SK-N-SH (cell line): Measurements from ENCODE around the gene EIPR1. TPM values are rescaled to one million over a fixed set of nuclear protein-coding genes. Genes with fewer than 3 reads are reported as not detected.

ENCODE experiments used
- CTCF ChIA-PET: fragments of 300-600, 350-600 bp; formaldehyde crosslinking; extraction: SDS; loops from one replicate; lab custom pipeline; 2021; lab: Yijun Ruan, JAX
- POLR2A ChIA-PET: fragments of 350-600 bp; sonication (Branson Sonifier 250); formaldehyde crosslinking; extraction: SDS; loops from one replicate; lab custom pipeline; 2020; ENCODE audit warnings: antibody characterized with exemption, inconsistent platforms; lab: Yijun Ruan, JAX
- DNase-seq: peaks from one replicate; pipeline ENCODE4 v3.0.0; 2012
- H2AFZ ChIP-seq: fragments of 200-600 bp; sonication (generic); 2 replicates; pipeline ENCODE4 v1.8.1; 2016; ENCODE audit warnings: antibody characterized with exemption, mild to moderate bottlenecking, low read depth
- H3F3A ChIP-seq: fragments of 200-600 bp; sonication (generic); replicated peaks from 2 replicates; pipeline ENCODE3; 2016; ENCODE audit warnings: antibody characterized with exemption, mild to moderate bottlenecking; ENCODE audit not compliant: insufficient read depth
- H3K27ac ChIP-seq, 2 experiments: fragments of 200-500 bp in 1 of 2; fragments of 200-600 bp in 1 of 2; sonication (Bioruptor generic) in 1 of 2; sonication (generic), shearing (Covaris generic) in 1 of 2; 2 replicates each; pipeline versions ENCODE4 v1.5.1 to v1.6.1; 2014 to 2016; ENCODE audit warnings: low read depth in 2 of 2, inconsistent platforms in 1 of 2, low read length in 1 of 2, mild to moderate bottlenecking in 1 of 2, mixed read lengths in 1 of 2
- H3K27me3 ChIP-seq: fragments of 200-600 bp; sonication (generic), shearing (Covaris generic); 2 replicates; pipeline ENCODE4 v1.6.1; 2016; ENCODE audit warnings: mixed run types; ENCODE audit not compliant: insufficient read depth
- H3K36me3 ChIP-seq, 2 experiments: fragments of 200-500 bp in 1 of 2; fragments of 200-600 bp in 1 of 2; sonication (Bioruptor generic) in 1 of 2; sonication (generic) in 1 of 2; replicated peaks in 1 of 2; 2 replicates each; pipeline versions ENCODE3 to v1.5.1; 2014 to 2016; ENCODE audit warnings: low read length in 1 of 2, mild to moderate bottlenecking in 1 of 2; ENCODE audit not compliant: insufficient read depth in 2 of 2, control insufficient read depth in 1 of 2
- H3K4me1 ChIP-seq, 2 experiments: fragments of 200-500 bp in 1 of 2; fragments of 200-600 bp in 1 of 2; sonication (Bioruptor generic) in 1 of 2; sonication (generic), shearing (Covaris generic) in 1 of 2; 2 replicates each; pipeline versions ENCODE4 v1.5.1 to v1.6.1; 2014 to 2016; ENCODE audit warnings: low read depth in 1 of 2, low read length in 1 of 2, mixed run types in 1 of 2; ENCODE audit not compliant: insufficient read depth in 2 of 2, control insufficient read depth in 1 of 2
- H3K4me2 ChIP-seq: fragments of 200-600 bp; sonication (generic), shearing (Covaris generic); 2 replicates; pipeline ENCODE4 v1.6.1; 2017; ENCODE audit warnings: mixed run types
- H3K4me3 ChIP-seq, 2 experiments: fragments of 200-500 bp in 1 of 2; fragments of 200-600 bp in 1 of 2; sonication (Bioruptor generic) in 1 of 2; sonication (generic), shearing (Covaris generic) in 1 of 2; 2 replicates each; pipeline versions ENCODE4 v1.5.1 to v1.8.1; 2014 to 2016; ENCODE audit warnings: low read depth in 2 of 2, inconsistent platforms in 1 of 2, low read length in 1 of 2, mild to moderate bottlenecking in 1 of 2, mixed read lengths in 1 of 2, moderate library complexity in 1 of 2
- H3K79me2 ChIP-seq: fragments of 200-600 bp; sonication (generic); 2 replicates; pipeline ENCODE4 v1.8.1; 2017; ENCODE audit warnings: mild to moderate bottlenecking; ENCODE audit not compliant: insufficient read depth
- H3K9ac ChIP-seq: fragments of 200-600 bp; sonication (generic); 2 replicates; pipeline ENCODE4 v1.6.1; 2017; ENCODE audit warnings: mixed run types
- H3K9me2 ChIP-seq: fragments of 200-600 bp; sonication (generic); 2 replicates; pipeline ENCODE4 v1.6.1; 2017; ENCODE audit warnings: mixed run types
- H3K9me3 ChIP-seq: fragments of 200-600 bp; sonication (generic); 2 replicates; pipeline ENCODE4 v1.6.1; 2017; ENCODE audit warnings: mixed run types, mild to moderate bottlenecking, moderate library complexity
- H4K20me1 ChIP-seq: fragments of 200-600 bp; sonication (generic); 2 replicates; pipeline ENCODE4 v1.6.1; 2017; ENCODE audit warnings: mild to moderate bottlenecking, mixed run types; ENCODE audit not compliant: insufficient read depth
- FOXJ3 ChIP-seq: sonication (generic); formaldehyde crosslinking; IDR thresholded peaks from 2 replicates; pipeline ENCODE4 v1.5.1; 2020; ENCODE audit warnings: mild to moderate bottlenecking, missing genetic modification reagents
- GABPA ChIP-seq: IDR thresholded peaks from 2 replicates; pipeline ENCODE4 v1.4.0; 2012; ENCODE audit warnings: low read depth, mild to moderate bottlenecking
- MEF2A ChIP-seq: IDR thresholded peaks from 2 replicates; pipeline ENCODE4 v1.4.0; 2012; ENCODE audit warnings: low read depth, borderline replicate concordance
- MXI1 ChIP-seq: IDR thresholded peaks from 2 replicates; pipeline ENCODE4 v1.6.1; 2012; ENCODE audit warnings: mild to moderate bottlenecking, low read depth, low read length, improper control_type of control experiment
- NRF1 ChIP-seq: IDR thresholded peaks from 2 replicates; pipeline ENCODE4 v1.6.1; 2012; ENCODE audit warnings: low read depth, mild to moderate bottlenecking, low read length
- RAD21 ChIP-seq: IDR thresholded peaks from 2 replicates; pipeline ENCODE4 v1.6.1; 2012; ENCODE audit warnings: mild to moderate bottlenecking, low read length
- WGBS: methylation state at CpG from one replicate; pipeline ENCODE4 v1.1.6; 2017; ENCODE audit warnings: low lambda C conversion rate; 5-methylcytosine and 5-hydroxymethylcytosine counted together
- polyA plus RNA-seq, 3 experiments: library from polyadenylated mRNA; depleted of rRNA; stranded (reverse); fragments of >200 nt; gene quantifications; 2 replicates each; pipeline ENCODE4 v1.2.3, GENCODE V29; 2012
- TF ChIP-seq, protein P1 (sequence below): fragments of 200-600 bp; sonication (generic); IDR thresholded peaks from 2 replicates; pipeline ENCODE4 v1.6.1; 2017; ENCODE audit warnings: antibody characterized with exemption, mild to moderate bottlenecking, moderate library complexity
- TF ChIP-seq, protein P2 (sequence below): IDR thresholded peaks from 2 replicates; pipeline ENCODE4 v1.4.0; 2012; ENCODE audit warnings: low read depth, borderline replicate concordance

EIPR1 gene
- polyA plus RNA-seq, 1 of the 3 experiments (the other 2 are of a cell fraction), result 85.9 TPM

DNA sequence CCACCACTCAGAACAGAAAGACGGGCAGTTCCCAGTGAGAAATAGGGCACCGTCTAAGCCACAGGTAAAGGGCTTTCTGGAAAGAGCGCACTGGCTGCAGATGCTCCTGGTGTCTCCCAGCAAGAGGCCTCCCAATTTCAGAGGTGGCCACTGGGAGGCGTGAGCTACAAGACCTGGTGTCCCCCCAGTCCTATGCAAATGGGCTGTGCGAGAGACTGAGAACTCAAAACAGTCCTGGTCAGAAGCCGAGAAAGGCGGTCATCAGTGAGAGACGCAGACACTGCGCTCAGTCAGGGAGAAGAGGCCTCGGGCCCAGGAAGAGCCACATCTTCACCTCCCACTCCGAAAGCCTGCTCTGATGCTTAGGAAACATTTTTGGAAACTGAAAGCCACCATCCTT is 179.5 kb downstream of the EIPR1 start:
- ChIA-PET CTCF (interaction anchor here (1.0 to 1.8 kb wide), 2 partner anchors 105 to 264 kb away, joined by 3 to 10 read pairs; no protein-coding TSS in a partner anchor), POLR2A (interaction anchor here (0.6 kb wide), 1 partner anchor 97 kb away, joined by 3 read pairs; no protein-coding TSS in a partner anchor)
- TF ChIP-seq, protein P1, sequence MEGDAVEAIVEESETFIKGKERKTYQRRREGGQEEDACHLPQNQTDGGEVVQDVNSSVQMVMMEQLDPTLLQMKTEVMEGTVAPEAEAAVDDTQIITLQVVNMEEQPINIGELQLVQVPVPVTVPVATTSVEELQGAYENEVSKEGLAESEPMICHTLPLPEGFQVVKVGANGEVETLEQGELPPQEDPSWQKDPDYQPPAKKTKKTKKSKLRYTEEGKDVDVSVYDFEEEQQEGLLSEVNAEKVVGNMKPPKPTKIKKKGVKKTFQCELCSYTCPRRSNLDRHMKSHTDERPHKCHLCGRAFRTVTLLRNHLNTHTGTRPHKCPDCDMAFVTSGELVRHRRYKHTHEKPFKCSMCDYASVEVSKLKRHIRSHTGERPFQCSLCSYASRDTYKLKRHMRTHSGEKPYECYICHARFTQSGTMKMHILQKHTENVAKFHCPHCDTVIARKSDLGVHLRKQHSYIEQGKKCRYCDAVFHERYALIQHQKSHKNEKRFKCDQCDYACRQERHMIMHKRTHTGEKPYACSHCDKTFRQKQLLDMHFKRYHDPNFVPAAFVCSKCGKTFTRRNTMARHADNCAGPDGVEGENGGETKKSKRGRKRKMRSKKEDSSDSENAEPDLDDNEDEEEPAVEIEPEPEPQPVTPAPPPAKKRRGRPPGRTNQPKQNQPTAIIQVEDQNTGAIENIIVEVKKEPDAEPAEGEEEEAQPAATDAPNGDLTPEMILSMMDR, result peak; percentile 27; the same call in 1 of the 2 replicates
- TF ChIP-seq MXI1 (no peak), RAD21 (peak; percentile 40)
- Histone ChIP-seq H3K9me3 (no peaks in the 10 kb centered on the region), H3F3A (no peaks in the 10 kb centered on the region), H3K27ac (peak overlapping the region in 1 of 2 experiments; percentile 57; a peak in 2 of 4 replicates), H3K4me2 (no peak overlapping the region), H3K4me1 (peaks cover 0 to 49% of the 10 kb centered on the region in 2 experiments; a peak in 2 of 4 replicates), H4K20me1 (no peaks in the 10 kb centered on the region), H3K4me3 (no peak overlapping the region), H2AFZ (no peak overlapping the region), H3K9me2 (no peaks in the 10 kb centered on the region), H3K36me3 (peaks cover 3 to 37% of the 10 kb centered on the region in 2 experiments), H3K79me2 (no peaks in the 10 kb centered on the region), H3K9ac (no peak overlapping the region), H3K27me3 (no peaks in the 10 kb centered on the region)
- peak; percentile 43 for DNase-seq
- WGBS, result 97% methylated on average over 11 of the region's 11 CpGs

DNA sequence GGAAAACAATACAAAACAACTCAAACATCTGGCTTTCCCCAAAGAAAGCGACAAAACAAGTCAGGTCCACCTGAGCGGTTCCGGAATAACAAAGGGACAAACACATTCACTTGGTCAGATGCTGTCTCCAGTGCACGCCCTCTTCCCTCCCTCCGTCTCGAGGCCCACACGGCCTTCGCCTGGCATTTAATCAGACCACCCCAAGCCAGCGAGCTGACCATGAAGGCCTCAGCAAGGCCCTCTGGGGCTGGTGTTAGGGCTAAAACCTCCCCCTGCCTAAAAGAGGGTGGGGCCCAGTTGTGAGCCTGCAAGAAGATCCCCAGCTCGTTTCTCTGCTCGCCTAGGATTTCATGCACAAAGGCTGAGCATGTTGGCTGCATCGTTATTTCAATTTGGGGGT is 180.3 kb downstream of the EIPR1 start:
- Histone ChIP-seq H3F3A (no peaks in the 10 kb centered on the region), H3K36me3 (peaks cover 3 to 44% of the 10 kb centered on the region in 2 experiments), H3K27ac (peak overlapping the region in 1 of 2 experiments; percentile 57; a peak in 2 of 4 replicates), H3K9me2 (no peaks in the 10 kb centered on the region), H3K4me3 (no peak overlapping the region), H4K20me1 (no peaks in the 10 kb centered on the region), H3K9me3 (no peaks in the 10 kb centered on the region), H2AFZ (no peak overlapping the region), H3K9ac (no peak overlapping the region), H3K4me1 (peaks cover 0 to 57% of the 10 kb centered on the region in 2 experiments; a peak in 2 of 4 replicates), H3K79me2 (no peaks in the 10 kb centered on the region), H3K27me3 (no peaks in the 10 kb centered on the region), H3K4me2 (no peak overlapping the region)
- TF ChIP-seq, protein P2, sequence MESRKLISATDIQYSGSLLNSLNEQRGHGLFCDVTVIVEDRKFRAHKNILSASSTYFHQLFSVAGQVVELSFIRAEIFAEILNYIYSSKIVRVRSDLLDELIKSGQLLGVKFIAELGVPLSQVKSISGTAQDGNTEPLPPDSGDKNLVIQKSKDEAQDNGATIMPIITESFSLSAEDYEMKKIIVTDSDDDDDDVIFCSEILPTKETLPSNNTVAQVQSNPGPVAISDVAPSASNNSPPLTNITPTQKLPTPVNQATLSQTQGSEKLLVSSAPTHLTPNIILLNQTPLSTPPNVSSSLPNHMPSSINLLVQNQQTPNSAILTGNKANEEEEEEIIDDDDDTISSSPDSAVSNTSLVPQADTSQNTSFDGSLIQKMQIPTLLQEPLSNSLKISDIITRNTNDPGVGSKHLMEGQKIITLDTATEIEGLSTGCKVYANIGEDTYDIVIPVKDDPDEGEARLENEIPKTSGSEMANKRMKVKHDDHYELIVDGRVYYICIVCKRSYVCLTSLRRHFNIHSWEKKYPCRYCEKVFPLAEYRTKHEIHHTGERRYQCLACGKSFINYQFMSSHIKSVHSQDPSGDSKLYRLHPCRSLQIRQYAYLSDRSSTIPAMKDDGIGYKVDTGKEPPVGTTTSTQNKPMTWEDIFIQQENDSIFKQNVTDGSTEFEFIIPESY, result no peak
- TF ChIP-seq MEF2A, result no peak
- no peak for TF ChIP-seq GABPA
- no peak for TF ChIP-seq FOXJ3 (CRISPR knock-in tag)
- TF ChIP-seq NRF1, result no peak
- no peak for TF ChIP-seq MXI1
- CTCF ChIA-PET, result interaction anchor here (1.3 to 1.8 kb wide), 4 partner anchors 8 to 106 kb away, joined by 4 to 10 read pairs (median 5); no protein-coding TSS in a partner anchor
- peak; percentile 27 for DNase-seq
- WGBS, result 79% methylated on average over 12 of the region's 12 CpGs
- POLR2A ChIA-PET, result no interaction called here
